C4-2B (cell line): Measurements from ENCODE around the gene SYNPO2.

Experiments used
- CTCF ChIP-seq: fragments of 450-650 bp; conservative IDR thresholded peaks from 2 replicates; pipeline ENCODE4 v1.5.1; 2017; ENCODE audit warnings: mild to moderate bottlenecking
- ZFX ChIP-seq: fragments of 450-650 bp; IDR thresholded peaks from 2 replicates; pipeline ENCODE4 v1.6.1; 2017

DNA sequence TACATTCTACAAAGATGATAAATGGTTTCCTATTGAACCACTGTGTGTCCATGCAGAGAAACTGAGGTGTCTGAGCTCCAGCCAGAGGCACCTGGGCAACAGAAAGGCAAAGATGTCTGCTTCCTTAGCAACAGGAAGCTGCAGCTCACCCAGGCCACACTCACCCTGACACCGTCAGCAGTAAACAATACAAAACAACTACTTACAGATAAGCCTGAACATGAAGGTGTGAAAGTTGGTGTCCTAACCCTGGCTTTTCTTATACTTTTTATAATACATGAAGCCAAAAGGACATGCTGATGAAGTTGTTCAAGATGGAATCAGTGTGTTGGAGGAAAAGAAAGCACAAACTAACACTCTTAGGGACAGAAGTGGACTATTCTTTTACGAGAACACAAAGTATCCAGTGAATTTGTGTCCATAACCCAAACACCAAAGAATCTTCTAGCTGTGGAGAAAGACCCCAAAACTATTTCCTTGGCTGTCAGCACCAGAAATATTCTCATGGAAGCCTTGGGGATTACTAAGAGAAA, 117.3 kb downstream of the SYNPO2 start:
- TF ChIP-seq CTCF (no peak), ZFX (no peak)
